Measurements from ENCODE around the gene ZNF181. TPM values are rescaled to one million over a fixed set of nuclear protein-coding genes. Genes with fewer than 3 reads are reported as not detected.

The ZNF181 gene
- total RNA-seq, 1 experiment from 2014 or later = 8.2 TPM

DNA sequence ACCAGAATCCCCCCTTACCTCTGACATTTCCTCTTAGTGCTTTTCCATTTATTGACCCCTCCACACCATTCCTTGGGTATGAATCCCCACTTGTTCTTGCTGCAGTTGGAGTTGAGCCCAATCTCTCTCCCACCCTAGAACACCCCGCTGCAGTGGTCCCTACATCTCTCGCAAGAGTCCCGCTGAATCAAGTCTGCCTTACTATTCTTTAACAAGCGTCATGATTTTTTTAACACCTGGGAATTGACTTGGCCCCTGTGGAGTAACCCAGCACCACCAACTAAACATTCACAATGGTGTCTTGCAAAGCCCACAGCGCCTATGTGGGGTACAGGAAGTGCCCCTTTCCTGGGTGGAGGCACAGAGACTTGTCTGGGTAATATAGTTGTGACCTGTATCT, 52.2 kb downstream of the ZNF181 start:
- no peaks in the 10 kb centered on the region for H3K4me1 Mint-ChIP-seq
- no peak overlapping the region for H2BK5ac ChIP-seq (ENCODE audit: insufficient read length, low read length)
- H4K20me1 ChIP-seq (ENCODE audit: control insufficient read depth, insufficient read depth, insufficient read length) = no peaks in the 10 kb centered on the region
- H3K27ac ChIP-seq (ENCODE audit: insufficient read length, low read depth, low read length) = no peak overlapping the region
- no peaks in the 10 kb centered on the region for H3K9me3 ChIP-seq (ENCODE audit: control insufficient read depth, low read depth, low read length)
- H3K4me1 ChIP-seq (ENCODE audit: insufficient read depth, low read length) = no peaks in the 10 kb centered on the region
- no peak overlapping the region for H4K5ac ChIP-seq (ENCODE audit: insufficient read length, low read depth, low read length)
- H3K27me3 Mint-ChIP-seq (ENCODE audit: low read depth) = peaks cover 35% of the 10 kb centered on the region
- no peak overlapping the region for H3K4me3 Mint-ChIP-seq
- no peak overlapping the region for H4K91ac ChIP-seq (ENCODE audit: insufficient read length, low read depth, low read length)
- H3K79me1 ChIP-seq (ENCODE audit: insufficient read depth, low read depth, low read length, poor library complexity, severe bottlenecking) = no peaks in the 10 kb centered on the region
- H3K23ac ChIP-seq (ENCODE audit: insufficient read length, low read depth, low read length) = no peak overlapping the region
- no peak overlapping the region for H3K4me2 ChIP-seq (ENCODE audit: insufficient read depth, insufficient read length, low read length)
- H2AFZ ChIP-seq (ENCODE audit: low read length) = no peak overlapping the region
- H2BK20ac ChIP-seq (ENCODE audit: low read depth, low read length, poor library complexity, severe bottlenecking) = no peak overlapping the region
- H4K8ac ChIP-seq (replicated peaks; ENCODE audit: insufficient read length, low read depth, low read length) = no peak overlapping the region
- H2AK5ac ChIP-seq (ENCODE audit: insufficient read length, low read length) = no peak overlapping the region
- H3K4ac ChIP-seq (ENCODE audit: low read depth, low read length) = no peak overlapping the region
- no CpG with 5 or more reads among the region's 5 CpGs for WGBS (ENCODE audit: extremely low coverage, insufficient read length, low lambda C conversion rate)
- H3T11ph ChIP-seq (ENCODE audit: low read length) = no peak overlapping the region
- no peak overlapping the region for H3K27ac Mint-ChIP-seq
- H3K56ac ChIP-seq (ENCODE audit: insufficient read length, low read depth, low read length) = no peak overlapping the region
- H3K23me2 ChIP-seq (ENCODE audit: insufficient read length, low read depth, low read length, poor library complexity, severe bottlenecking) = no peaks in the 10 kb centered on the region
- no peak overlapping the region for H3K18ac ChIP-seq (ENCODE audit: insufficient read length, low read depth, low read length)
- peaks cover 70 to 88% of the 10 kb centered on the region in 2 experiments for H3K9me3 Mint-ChIP-seq
- H3K9ac ChIP-seq (ENCODE audit: extremely low read depth, insufficient read length, low read length) = no peak overlapping the region
- H3K27me3 ChIP-seq (ENCODE audit: insufficient read depth, low read length) = no peaks in the 10 kb centered on the region
- H3K36me3 Mint-ChIP-seq (ENCODE audit: insufficient read depth in 1 of 3, low read depth in 3 of 3) = peaks cover 0 to 2% (median 0%) of the 10 kb centered on the region in 3 experiments; a peak in 4 of 7 replicates
- no peak overlapping the region for H2BK15ac ChIP-seq (ENCODE audit: low read depth, low read length)
- no peaks in the 10 kb centered on the region for H3K79me2 ChIP-seq (ENCODE audit: insufficient read depth, low read length)
- TF ChIP-seq, protein P1, sequence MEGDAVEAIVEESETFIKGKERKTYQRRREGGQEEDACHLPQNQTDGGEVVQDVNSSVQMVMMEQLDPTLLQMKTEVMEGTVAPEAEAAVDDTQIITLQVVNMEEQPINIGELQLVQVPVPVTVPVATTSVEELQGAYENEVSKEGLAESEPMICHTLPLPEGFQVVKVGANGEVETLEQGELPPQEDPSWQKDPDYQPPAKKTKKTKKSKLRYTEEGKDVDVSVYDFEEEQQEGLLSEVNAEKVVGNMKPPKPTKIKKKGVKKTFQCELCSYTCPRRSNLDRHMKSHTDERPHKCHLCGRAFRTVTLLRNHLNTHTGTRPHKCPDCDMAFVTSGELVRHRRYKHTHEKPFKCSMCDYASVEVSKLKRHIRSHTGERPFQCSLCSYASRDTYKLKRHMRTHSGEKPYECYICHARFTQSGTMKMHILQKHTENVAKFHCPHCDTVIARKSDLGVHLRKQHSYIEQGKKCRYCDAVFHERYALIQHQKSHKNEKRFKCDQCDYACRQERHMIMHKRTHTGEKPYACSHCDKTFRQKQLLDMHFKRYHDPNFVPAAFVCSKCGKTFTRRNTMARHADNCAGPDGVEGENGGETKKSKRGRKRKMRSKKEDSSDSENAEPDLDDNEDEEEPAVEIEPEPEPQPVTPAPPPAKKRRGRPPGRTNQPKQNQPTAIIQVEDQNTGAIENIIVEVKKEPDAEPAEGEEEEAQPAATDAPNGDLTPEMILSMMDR (conservative IDR thresholded peaks at IDR 0.05) = no peak
- no peak overlapping the region for H2BK120ac ChIP-seq (ENCODE audit: low read depth, low read length, poor library complexity, severe bottlenecking)
- no peak for DNase-seq
- no peak overlapping the region for H3K14ac ChIP-seq (ENCODE audit: insufficient read depth, low read length)
- H2BK12ac ChIP-seq (ENCODE audit: insufficient read length, low read depth, low read length) = no peak overlapping the region
